Prostate gland (tissue), 2 donors: ENCODE data around the gene AATK.

ENCODE experiments used
- POLR2A ChIP-seq: fragments of 450-650 bp; IDR thresholded peaks from one replicate; pipeline ENCODE4 v1.6.1; 2016; ENCODE audit warnings: antibody characterized with exemption, mild to moderate bottlenecking
- POLR2AphosphoS5 ChIP-seq: sonication (generic); formaldehyde crosslinking; IDR thresholded peaks from one replicate; pipeline ENCODE4 v1.6.1; 2017; ENCODE audit warnings: antibody characterized with exemption
- TF ChIP-seq, protein P1 (sequence below), 4 experiments: fragments of 200-600 bp in 2 of 4; fragments of 450-650 bp in 2 of 4; sonication (generic) in 2 of 4; IDR thresholded peaks; 1 replicate in 3 of 4; 2 replicates in 1 of 4; pipeline ENCODE4 v1.5.1; 2016 to 2019; ENCODE audit warnings: antibody characterized with exemption in 4 of 4, mild to moderate bottlenecking in 2 of 4, moderate library complexity in 2 of 4

DNA sequence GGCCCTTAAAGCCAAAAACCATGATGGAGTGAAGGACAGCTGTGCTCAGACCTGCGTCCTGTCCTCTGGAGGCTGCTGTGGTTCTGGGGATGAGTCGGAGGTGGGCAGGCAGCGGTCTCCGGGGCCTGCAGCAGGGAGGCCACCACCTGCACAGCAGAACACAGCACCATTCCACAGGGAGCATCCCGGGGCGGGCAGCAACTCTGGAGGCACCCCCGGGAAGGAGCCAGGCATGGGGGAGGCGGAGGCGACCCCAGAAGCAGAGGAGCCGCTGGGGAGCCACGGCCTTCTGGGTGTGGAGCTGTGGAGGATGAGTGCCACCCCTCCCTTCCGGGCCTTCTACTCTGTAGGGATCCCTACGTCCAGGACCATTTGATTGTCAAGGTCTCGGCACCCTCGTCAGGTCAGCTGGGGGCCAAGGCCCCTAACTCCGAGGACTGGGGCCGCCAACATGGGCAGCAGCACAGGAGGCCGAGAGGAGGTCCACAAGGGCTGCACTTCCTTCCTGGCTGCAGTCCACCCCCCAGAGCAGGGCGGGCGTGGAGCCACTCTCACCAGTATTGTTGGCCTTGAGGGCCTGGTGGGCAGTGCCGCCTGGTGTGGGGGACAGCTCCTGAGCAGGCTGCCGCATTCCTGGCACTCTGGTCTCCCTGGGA is 32.9 kb upstream of the AATK start:
- TF ChIP-seq, protein P1, sequence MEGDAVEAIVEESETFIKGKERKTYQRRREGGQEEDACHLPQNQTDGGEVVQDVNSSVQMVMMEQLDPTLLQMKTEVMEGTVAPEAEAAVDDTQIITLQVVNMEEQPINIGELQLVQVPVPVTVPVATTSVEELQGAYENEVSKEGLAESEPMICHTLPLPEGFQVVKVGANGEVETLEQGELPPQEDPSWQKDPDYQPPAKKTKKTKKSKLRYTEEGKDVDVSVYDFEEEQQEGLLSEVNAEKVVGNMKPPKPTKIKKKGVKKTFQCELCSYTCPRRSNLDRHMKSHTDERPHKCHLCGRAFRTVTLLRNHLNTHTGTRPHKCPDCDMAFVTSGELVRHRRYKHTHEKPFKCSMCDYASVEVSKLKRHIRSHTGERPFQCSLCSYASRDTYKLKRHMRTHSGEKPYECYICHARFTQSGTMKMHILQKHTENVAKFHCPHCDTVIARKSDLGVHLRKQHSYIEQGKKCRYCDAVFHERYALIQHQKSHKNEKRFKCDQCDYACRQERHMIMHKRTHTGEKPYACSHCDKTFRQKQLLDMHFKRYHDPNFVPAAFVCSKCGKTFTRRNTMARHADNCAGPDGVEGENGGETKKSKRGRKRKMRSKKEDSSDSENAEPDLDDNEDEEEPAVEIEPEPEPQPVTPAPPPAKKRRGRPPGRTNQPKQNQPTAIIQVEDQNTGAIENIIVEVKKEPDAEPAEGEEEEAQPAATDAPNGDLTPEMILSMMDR (IDR thresholded peaks at IDR 0.05) = no peak
- no peak for TF ChIP-seq POLR2A
- no peak for TF ChIP-seq POLR2AphosphoS5
